GM18508 (cell line): ENCODE data around the gene ASS1.

Experiments used
- ATAC-seq: cut with Tn5 transposase; IDR thresholded peaks from one replicate; pipeline ENCODE4 v1.9.1; 2021; ENCODE audit warnings: moderate number of reproducible peaks; ENCODE audit not compliant: insufficient read depth, unreplicated experiment

ASS1 gene

GRCh38 chr9:130490981-130491380 lies 46.2 kb downstream of the ASS1 start:
- no peak for ATAC-seq

GRCh38 chr9:130491830-130492482 lies 47.2 kb downstream of the ASS1 start:
- no peak for ATAC-seq

GRCh38 chr9:130493021-130493420 lies 48.3 kb downstream of the ASS1 start:
- no peak for ATAC-seq

GRCh38 chr9:130493476-130493875 lies 48.7 kb downstream of the ASS1 start:
- ATAC-seq: no peak

- ATAC-seq: no peak
Measured at GRCh38 chr9:130495067-130495466, 50.3 kb downstream of the ASS1 start.

GRCh38 chr9:130497139-130497538 lies 52.4 kb downstream of the ASS1 start:
- ATAC-seq: no peak

GRCh38 chr9:130498298-130498917 lies 53.6 kb downstream of the ASS1 start:
- ATAC-seq: no peak

- no peak for ATAC-seq
Measured at GRCh38 chr9:130498918-130499698, 54.3 kb downstream of the ASS1 start.

GRCh38 chr9:130499804-130500263 lies 55.1 kb downstream of the ASS1 start:
- no peak for ATAC-seq

- ATAC-seq: no peak
Measured at GRCh38 chr9:130500340-130501180, 55.8 kb downstream of the ASS1 start.

GRCh38 chr9:130501639-130502038 lies 56.9 kb downstream of the ASS1 start:
- ATAC-seq: no peak

- no peak for ATAC-seq
Measured at GRCh38 chr9:130508218-130508617, 63.5 kb downstream of the ASS1 start.

- ATAC-seq: no peak
Measured at GRCh38 chr9:130512199-130512598, 67.4 kb downstream of the ASS1 start.

- no peak for ATAC-seq
Measured at GRCh38 chr9:130513078-130513477, 68.3 kb downstream of the ASS1 start.

GRCh38 chr9:130518233-130518632 lies 73.5 kb downstream of the ASS1 start:
- ATAC-seq: no peak

- ATAC-seq: no peak
Measured at GRCh38 chr9:130518943-130519799, 74.4 kb downstream of the ASS1 start.

GRCh38 chr9:130519927-130520326 lies 75.2 kb downstream of the ASS1 start:
- ATAC-seq: no peak

- no peak for ATAC-seq
Measured at GRCh38 chr9:130521715-130522114, 77.0 kb downstream of the ASS1 start.

- ATAC-seq: no peak
Measured at GRCh38 chr9:130522233-130522808, 77.6 kb downstream of the ASS1 start.
